ENCODE results near the gene VIPAS39. TPM values are rescaled to one million over a fixed set of nuclear protein-coding genes. Genes with fewer than 3 reads are reported as not detected.

VIPAS39 gene
- total and polyA plus RNA-seq, 2 experiments from 2014 or later: 14.9 to 25.0 TPM

- H3F3A ChIP-seq (ENCODE audit: insufficient read depth): no peaks in the 10 kb centered on the region
Measured at GRCh38 chr14:77400216-77400615, 57.2 kb downstream of the VIPAS39 start.

GRCh38 chr14:77390188-77390587 lies 67.2 kb downstream of the VIPAS39 start:
- Histone ChIP-seq H2AFZ (no peak overlapping the region), H3K4me3 (no peak overlapping the region), H3K27me3 (replicated peaks; ENCODE audit: insufficient read depth) (no peaks in the 10 kb centered on the region), H3K9me2 (ENCODE audit: insufficient read depth) (no peaks in the 10 kb centered on the region), H3K79me2 (ENCODE audit: insufficient read depth) (no peaks in the 10 kb centered on the region), H3K36me3 (ENCODE audit: low read depth) (no peaks in the 10 kb centered on the region), H3K27ac (no peak overlapping the region), H4K20me1 (ENCODE audit: insufficient read depth) (no peaks in the 10 kb centered on the region), H3F3A (ENCODE audit: insufficient read depth) (no peaks in the 10 kb centered on the region), H3K9me3 (ENCODE audit: low read depth) (no peaks in the 10 kb centered on the region), H3K4me1 (ENCODE audit: insufficient read depth) (no peaks in the 10 kb centered on the region), H3K9ac (no peak overlapping the region), H3K4me2 (ENCODE audit: unreplicated experiment) (no peak overlapping the region)
- in situ Hi-C loops (cut with MboI): no loop called here
- TF ChIP-seq EZH2phosphoT487 (IDR thresholded peaks at IDR 0.05; ENCODE audit: insufficient read depth, low read depth): no peak
- DNase-seq: no peak
- WGBS, 2 experiments (ENCODE audit: low coverage in 1 of 2, low lambda C conversion rate in 2 of 2, missing lambda C conversion rate in 2 of 2): 77 to 80% methylated on average over 4 of the region's 4 CpGs

More at GRCh38 chr14:77400216-77400615, 57.2 kb downstream of the VIPAS39 start:
- Histone ChIP-seq H3K9ac (no peak overlapping the region), H2AFZ (no peak overlapping the region), H3K4me3 (no peak overlapping the region), H3K9me3 (ENCODE audit: low read depth) (no peaks in the 10 kb centered on the region), H3K9me2 (ENCODE audit: insufficient read depth) (no peaks in the 10 kb centered on the region), H3K36me3 (ENCODE audit: low read depth) (no peaks in the 10 kb centered on the region), H3K4me2 (ENCODE audit: unreplicated experiment) (no peak overlapping the region), H3K27ac (no peak overlapping the region), H4K20me1 (ENCODE audit: insufficient read depth) (no peaks in the 10 kb centered on the region), H3K79me2 (ENCODE audit: insufficient read depth) (no peaks in the 10 kb centered on the region), H3K27me3 (replicated peaks; ENCODE audit: insufficient read depth) (no peaks in the 10 kb centered on the region), H3K4me1 (ENCODE audit: insufficient read depth) (no peaks in the 10 kb centered on the region)
- in situ Hi-C loops (cut with MboI): no loop called here
- TF ChIP-seq EZH2 (IDR thresholded peaks at IDR 0.05; ENCODE audit: insufficient read depth, poor library complexity, severe bottlenecking): no peak
- TF ChIP-seq EZH2phosphoT487 (IDR thresholded peaks at IDR 0.05; ENCODE audit: insufficient read depth, low read depth): no peak
- DNase-seq: no peak
- 89 to 90% methylated on average over 6 of the region's 6 CpGs for WGBS, 2 experiments (ENCODE audit: low coverage in 1 of 2, low lambda C conversion rate in 2 of 2, missing lambda C conversion rate in 2 of 2)

GRCh38 chr14:77378701-77379100 lies 78.7 kb downstream of the VIPAS39 start:
- TF ChIP-seq EZH2phosphoT487 (IDR thresholded peaks at IDR 0.05; ENCODE audit: insufficient read depth, low read depth): no peak
- Histone ChIP-seq H3K9me2 (ENCODE audit: insufficient read depth) (no peaks in the 10 kb centered on the region), H3K4me2 (ENCODE audit: unreplicated experiment) (no peak overlapping the region), H3K27me3 (replicated peaks; ENCODE audit: insufficient read depth) (no peaks in the 10 kb centered on the region), H3F3A (ENCODE audit: insufficient read depth) (peaks cover 7% of the 10 kb centered on the region; the same call in 1 of the 2 replicates), H3K79me2 (ENCODE audit: insufficient read depth) (peaks cover 24% of the 10 kb centered on the region), H3K9ac (no peak overlapping the region), H3K9me3 (ENCODE audit: low read depth) (no peaks in the 10 kb centered on the region), H3K36me3 (ENCODE audit: low read depth) (no peaks in the 10 kb centered on the region), H3K4me3 (no peak overlapping the region), H3K4me1 (ENCODE audit: insufficient read depth) (peaks cover 5% of the 10 kb centered on the region; the same call in 1 of the 2 replicates), H3K27ac (no peak overlapping the region), H2AFZ (no peak overlapping the region), H4K20me1 (ENCODE audit: insufficient read depth) (no peaks in the 10 kb centered on the region)
- DNase-seq: no peak
- 92 to 95% methylated on average over 6 of the region's 6 CpGs for WGBS, 2 experiments (ENCODE audit: low coverage in 1 of 2, low lambda C conversion rate in 2 of 2, missing lambda C conversion rate in 2 of 2)
- in situ Hi-C loops (cut with MboI): no loop called here

- Histone ChIP-seq H3K36me3 (ENCODE audit: low read depth) (no peaks in the 10 kb centered on the region), H3K9ac (peak overlapping the region; percentile 92)
- 11 to 13% methylated on average over 10 of the region's 10 CpGs for WGBS, 2 experiments (ENCODE audit: low coverage in 1 of 2, low lambda C conversion rate in 2 of 2, missing lambda C conversion rate in 2 of 2)
Measured at GRCh38 chr14:77377502-77377844, 79.9 kb downstream of the VIPAS39 start.

More at GRCh38 chr14:77377502-77377844, 79.9 kb downstream of the VIPAS39 start:
- Histone ChIP-seq H3K4me1 (ENCODE audit: insufficient read depth) (peaks cover 9% of the 10 kb centered on the region; the same call in 1 of the 2 replicates), H3K27ac (peak overlapping the region; percentile 75), H3F3A (ENCODE audit: insufficient read depth) (peaks cover 13% of the 10 kb centered on the region; the same call in 1 of the 2 replicates), H4K20me1 (ENCODE audit: insufficient read depth) (no peaks in the 10 kb centered on the region), H3K27me3 (replicated peaks; ENCODE audit: insufficient read depth) (no peaks in the 10 kb centered on the region), H2AFZ (peak overlapping the region; percentile 100), H3K9me3 (ENCODE audit: low read depth) (no peaks in the 10 kb centered on the region), H3K79me2 (ENCODE audit: insufficient read depth) (peaks cover 24% of the 10 kb centered on the region), H3K4me3 (peak overlapping the region; percentile 91), H3K9me2 (ENCODE audit: insufficient read depth) (no peaks in the 10 kb centered on the region), H3K4me2 (ENCODE audit: unreplicated experiment) (peak overlapping the region; percentile 86)
- DNase-seq: no peak
- TF ChIP-seq EZH2phosphoT487 (IDR thresholded peaks at IDR 0.05; ENCODE audit: insufficient read depth, low read depth): no peak
- no peak for TF ChIP-seq EZH2 (IDR thresholded peaks at IDR 0.05; ENCODE audit: insufficient read depth, poor library complexity, severe bottlenecking)
- in situ Hi-C loops (cut with MboI): no loop called here
